Cortex of kidney (tissue), 1 donor: ENCODE results near the gene NEDD4L.
"Not testable (repeated sequence)": the region's sequence is repeated elsewhere in the genome, so short reads cannot be mapped to it uniquely, and the experiment has no call there.

Experiments
- DNase-seq: peaks from one replicate; lab custom pipeline; 2025; lab: John Stamatoyannopoulos, UW

NEDD4L gene

DNA sequence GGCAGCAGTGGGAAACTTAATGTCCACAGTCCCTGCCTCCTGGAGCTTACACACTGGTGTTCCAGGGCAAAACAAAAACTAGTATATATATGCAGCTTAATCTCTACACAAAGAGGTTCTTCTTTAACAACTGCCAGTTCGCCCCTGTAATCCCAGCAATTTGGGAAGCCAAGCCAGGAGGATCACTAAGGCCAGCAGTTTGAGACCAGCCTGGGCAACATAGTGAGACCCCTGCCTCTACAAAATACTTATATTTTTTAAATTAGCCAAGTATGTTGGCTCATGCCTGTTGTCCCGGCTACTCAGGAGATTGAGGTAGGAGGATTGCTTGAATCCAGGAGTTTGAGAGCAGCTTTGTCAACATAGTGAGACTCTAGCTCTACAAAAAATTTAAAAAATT is 17.2 kb upstream of the NEDD4L start:
- DNase-seq = no peak

DNA sequence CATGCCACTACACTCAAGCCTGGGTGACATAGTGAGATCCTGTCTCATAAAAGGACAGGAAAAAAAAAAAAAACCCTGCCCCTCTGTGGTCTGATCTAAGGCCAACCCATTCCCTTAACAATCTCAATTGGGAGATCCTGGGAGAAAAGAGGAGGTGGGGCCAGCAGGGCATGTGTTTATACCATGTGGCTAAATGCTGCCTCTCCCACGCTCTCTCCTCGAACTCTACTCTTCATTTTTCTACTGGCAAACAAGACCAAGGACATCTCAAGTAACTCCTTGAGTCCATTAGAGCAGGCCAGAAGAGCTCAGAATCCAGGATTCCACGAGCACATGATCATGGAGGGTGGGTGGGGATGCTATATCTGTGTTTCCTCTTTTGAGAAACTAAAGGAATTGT is 16.7 kb upstream of the NEDD4L start:
- no peak for DNase-seq

DNA sequence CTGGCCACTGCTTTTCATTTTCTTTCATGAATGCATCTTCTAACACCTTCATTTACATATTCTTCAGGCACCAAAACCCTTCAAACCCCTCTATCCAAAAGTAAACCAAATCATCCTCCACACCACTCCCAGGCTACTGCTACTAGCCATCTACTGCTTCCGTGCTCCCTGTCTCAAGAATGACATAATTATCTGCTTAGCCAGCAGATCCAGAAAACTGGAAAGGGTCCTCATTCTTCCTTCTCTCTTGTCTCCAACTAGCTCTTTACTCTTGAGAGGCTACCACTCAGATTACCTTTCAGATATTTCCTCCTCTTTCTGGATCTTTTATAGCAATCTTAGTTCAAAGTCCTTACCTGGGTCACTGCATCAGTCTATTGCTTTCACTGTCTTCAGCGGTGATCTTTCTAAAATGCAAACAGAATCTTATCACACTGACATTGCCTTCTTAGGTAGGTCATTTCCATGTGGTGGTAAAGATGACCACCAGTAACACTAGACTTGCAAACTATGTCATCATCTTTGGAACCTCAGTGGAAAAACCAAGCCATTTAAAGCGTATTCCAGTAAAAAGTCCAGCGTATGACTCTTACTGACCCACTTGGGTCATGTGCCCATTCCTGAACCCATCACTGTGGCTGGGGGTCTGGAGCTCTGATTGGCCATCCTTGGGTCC is 15.8 kb upstream of the NEDD4L start:
- no peak for DNase-seq

DNA sequence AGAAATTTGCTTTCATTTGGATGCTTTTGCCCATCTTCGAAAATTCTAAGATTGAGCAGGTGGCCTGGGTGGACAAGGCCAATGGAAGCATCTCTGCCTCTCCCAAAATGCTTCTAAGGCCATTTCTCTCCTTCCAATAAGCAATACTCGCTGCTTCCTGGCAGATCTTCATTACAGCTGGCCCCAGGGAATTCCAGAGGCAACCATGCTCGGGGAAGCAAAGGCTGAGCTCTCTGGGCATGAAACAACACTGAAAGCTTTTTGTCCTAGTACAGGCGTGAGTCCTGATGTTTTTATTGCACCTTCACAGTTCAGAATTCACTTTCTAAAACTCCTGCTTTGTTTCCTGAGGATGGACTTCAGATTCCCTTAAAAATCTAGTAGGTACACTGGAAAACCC is 11.8 kb upstream of the NEDD4L start:
- DNase-seq = no peak

DNA sequence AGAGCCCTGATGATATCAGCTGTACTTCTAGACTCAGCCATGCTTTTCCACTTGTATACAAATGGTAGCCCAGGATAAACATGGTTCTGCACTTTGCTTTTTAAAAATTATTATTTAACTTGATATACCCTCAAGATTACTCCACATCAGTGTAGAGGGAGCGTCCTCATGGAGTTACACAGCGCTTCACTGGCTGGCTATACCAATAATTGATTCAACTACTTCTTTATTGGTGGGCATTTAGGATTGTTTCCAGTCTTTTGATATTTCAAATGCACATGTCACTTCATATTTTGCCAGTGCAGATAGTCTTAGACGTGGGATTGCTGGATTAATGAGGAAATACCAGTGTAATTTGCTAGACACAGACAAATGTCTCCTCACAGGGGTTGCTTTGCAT is 10.8 kb upstream of the NEDD4L start:
- no peak for DNase-seq

DNA sequence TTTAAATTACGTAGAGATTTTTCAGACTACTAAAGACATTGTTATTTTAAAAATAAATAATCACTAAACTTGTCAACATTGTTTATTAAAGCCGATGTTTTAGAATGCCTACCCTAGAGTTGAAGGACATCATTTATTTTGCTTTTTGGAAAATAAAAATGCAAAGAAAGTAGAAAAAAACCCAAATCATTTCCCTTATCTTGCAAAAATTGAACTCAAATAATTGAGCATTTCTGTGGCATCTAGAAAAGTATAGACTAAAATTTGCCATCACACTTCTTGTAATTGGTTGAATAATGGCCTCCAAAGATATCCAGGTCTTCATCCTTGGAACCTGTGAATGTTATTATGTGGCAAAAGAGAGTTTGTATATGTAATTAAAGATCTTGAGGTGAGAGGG is 9.7 kb upstream of the NEDD4L start:
- DNase-seq = no peak

DNA sequence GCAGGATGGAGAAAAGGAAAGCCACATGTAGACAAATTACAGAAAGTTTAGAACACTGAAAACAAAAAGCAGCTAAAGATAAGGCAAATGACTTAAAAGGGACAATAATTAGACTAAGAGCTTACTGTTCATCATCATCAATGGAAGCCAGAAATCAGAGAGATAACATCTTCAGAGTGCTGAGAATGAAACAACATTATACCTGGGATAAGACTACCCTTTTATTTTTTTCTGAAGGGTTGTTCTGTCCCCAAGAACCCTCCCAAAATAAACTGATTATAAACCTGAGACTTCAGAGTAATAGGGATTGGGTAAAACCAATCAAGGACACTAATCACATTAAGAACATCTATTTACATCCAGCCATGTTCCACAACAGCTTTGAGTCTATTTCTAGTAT is 6.9 kb upstream of the NEDD4L start:
- no peak for DNase-seq

DNA sequence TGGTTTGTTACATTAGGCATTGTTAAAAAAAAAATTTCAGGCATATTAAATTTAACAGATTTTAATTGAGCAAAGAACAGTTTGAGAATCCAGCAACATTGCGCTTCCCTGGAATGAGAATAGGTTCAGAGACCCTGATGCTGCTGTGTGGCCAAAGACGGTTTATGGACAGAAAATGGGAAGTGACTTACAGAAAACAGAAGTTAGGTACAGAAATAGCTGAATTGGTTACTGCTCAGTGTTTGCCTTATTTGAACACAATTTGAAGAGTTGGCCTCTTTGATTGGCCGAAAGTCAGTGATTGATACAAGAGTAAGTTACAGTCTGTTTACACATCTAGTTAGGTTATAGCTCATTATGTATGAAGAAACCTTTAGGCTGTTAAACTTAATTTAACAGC is 6.0 kb upstream of the NEDD4L start:
- no peak for DNase-seq

DNA sequence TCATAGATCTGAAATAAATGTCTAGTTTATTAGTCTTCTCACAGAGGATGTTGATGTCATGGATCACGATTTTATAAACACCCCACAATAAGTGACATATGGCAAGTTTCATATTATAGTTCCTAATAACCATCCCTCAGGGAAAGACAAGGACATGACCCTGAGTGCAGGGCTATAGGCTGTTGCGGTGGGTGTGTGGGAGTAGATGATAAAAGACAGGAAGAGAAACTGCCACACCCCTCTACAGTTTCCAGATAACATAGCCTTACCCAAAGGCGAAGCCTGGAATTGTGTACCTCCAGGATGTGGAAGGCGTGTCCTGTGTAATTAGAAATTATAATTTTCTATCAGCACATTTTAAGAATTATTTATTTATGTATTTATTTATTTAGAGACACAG is 2.4 kb upstream of the NEDD4L start:
- no peak for DNase-seq

DNA sequence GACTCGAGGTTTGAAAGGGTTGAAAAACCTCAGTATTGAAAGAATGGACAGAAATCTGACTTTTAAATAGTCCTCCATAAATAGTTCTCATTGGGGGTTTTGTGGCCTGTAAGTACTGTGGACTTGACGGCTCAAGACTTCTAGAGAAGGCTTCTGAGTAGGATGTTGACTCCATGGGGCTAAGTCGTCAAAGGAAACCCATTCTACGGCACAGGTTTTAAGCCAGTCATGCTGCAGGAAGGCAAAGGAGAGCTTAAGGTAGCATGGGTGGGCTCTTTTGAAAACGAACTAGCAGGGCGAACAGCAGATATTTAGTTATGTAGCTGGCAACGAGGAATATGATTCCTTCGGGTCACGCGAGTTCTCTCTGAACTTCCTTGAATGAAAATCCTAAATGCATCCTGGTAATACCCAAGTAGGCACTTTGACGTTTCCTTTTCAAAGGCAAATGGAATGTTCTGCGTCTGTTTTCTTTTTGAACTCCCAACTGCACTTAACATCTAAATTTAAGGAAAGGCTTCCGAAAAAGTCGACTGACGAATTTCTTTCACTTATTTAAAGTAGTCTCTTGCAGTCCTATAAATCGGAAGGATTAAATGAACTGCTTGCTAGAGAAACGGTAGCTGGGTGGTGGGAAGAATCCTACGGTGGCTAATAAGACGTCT is 1.1 kb upstream of the NEDD4L start:
- no peak for DNase-seq

DNA sequence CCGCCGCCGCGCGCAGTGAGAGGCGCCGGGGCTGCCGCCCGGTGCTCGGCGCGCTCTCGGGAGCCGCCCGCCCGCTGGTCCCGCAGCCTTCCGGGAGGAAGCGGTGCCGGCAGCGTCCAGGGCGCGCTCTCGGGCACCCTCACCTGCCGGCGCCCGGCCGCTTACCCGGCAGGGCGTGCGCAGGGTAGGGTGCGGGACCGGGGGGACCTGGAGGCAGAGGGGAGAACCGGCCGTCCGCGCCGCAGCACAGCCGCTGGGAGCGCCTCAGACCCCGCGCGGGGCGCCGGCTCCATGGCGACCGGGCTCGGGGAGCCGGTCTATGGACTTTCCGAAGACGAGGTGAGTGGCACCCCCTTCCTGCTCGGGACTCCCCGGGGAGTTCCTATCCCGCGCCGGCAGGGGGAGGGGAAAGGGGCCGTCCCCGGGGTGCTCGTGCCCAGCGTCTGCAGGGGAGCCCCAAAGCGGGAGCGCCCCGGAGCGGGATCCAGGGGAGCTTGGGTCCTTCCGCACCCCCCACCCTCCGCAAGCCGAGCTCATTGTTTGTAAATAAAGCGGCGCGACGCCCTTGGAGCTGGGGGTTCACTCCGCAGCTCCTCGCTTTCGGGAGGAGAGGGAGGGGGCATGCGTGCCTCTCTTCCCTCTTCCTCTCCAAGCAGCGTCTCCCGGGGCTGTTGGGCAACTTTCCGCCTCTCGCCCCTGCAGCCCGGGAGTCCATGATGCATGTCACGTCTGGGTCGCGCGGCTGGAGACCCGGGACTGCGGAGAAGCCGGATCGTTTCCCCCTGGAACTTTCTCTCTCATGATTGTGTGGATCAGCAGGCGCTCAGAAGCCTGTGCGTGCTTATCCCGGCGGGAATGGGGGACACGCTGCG is 580 bp downstream of the NEDD4L start:
- no peak for DNase-seq

DNA sequence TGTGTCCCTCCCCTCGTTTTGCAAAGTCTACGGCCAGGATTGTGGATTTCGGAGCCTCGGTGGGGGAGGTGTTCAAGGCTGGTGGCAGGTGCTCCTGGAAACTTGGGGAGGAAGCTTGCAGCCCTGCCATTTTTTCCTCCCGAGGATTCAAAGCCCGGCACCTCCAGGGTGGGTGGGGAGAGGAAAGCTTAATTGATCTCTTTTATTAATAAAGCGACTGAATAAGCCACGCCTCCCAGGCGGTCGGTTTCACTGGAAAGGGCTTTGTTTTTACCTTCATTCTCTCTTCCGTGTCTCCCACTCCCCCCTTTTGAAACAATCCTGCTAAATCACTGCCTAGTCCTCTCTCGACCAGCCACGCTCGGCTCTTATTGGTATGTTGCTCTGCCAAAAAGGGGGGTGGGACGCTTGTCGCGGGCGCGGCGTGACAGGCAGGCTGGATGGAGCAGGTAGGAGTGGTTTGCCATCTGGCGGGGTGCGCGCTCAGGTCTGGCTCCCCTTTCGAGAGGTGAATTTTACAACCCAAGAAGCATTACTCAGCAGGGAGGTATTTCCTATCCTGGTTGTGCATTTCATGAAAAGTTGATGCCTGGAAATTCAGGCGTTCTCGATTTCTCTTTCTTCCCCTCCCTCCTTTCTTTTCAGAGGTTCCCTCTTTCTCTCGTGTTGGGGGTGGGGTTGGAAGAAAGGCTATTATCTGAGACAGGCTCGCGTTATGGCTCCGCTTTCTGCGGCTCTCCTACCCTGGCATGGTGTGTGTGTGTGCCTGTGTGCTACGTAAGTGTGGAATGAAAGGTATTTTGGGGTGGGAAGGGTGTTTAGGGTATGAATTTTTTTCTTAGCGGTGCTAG is 1.4 kb downstream of the NEDD4L start:
- DNase-seq = no peak

DNA sequence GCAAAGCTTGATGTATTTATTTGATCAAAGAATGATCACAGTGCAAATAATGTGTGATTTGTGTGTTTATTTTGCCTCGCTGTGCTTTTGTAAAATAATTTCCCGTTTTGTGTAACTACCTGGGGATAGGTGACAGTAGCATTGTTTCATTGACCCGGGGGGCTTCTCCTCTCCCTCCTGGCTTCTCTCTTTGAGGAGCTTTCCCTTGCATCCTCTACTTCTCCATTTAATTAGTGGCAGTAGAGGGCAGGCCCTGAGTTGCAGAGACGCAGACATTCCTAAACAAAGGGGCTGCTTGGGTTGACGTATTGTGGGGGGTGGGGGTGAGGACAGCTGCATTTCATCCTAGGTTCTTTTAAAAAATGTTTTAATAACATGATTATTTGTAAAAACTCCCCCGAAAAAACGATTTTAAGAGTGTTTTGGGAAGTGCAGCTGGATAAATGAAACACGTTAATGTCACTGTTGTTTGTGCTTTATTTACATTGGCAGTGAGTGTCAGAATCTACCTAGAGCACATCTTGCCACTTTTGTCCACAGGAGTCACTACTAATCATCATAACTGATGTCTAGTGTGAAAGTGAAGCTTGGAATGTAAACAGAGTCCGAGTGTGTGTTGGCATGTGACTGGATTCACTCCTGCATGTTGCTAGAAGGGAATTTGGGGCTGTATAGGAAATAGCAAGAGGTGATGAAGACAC is 2.2 kb downstream of the NEDD4L start:
- DNase-seq = no peak

DNA sequence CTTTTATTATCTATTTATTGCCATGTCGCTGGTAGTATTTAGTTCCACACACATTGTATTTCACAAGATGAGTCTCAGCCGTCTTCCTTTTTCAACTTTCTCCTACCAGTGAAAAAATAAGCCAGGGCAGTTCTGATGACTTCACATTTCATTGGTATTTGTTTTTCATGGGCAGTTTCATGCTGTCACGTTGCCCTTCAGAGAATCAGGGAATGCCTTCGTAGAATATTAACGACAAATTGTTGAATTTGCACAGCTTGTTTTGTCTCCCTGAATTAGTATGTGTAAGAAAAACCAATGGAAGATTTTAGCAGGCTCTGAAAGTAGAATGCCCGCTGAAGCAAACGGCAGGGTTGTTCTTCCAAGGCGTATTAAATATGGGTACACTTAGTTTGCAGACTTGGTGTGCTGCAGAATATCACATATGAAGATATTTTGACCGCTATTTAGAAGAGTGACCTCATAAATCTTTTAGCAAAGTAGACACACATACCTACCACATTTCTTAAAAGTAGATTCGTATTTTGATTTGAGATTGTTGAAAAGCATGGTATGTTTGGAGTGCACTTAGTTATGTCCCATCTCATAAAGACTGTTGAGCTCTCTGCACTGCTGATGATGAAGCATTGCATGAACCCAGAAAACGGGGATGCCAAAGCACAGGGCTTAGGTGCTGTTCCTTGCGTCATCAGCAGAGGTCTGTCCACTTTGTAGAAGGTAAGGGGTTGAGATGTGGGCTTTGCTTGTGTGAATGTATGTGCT is 2.9 kb downstream of the NEDD4L start:
- no peak for DNase-seq

DNA sequence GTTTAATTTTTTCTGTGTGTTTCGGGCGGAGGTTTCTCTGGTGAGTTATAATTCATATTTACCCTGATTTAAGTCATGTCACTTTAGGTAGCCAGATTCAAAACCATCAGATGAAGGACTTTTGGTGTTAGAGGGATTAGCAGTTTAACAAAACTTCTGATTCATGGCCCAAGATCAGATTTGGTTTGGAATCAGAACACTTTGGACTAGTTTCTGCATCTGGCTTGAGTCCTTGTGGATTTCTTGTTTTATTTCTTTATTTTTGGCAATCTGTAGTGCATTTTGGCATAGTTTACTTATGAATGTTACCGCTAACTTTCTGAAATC is 3.5 kb downstream of the NEDD4L start:
- no peak for DNase-seq

DNA sequence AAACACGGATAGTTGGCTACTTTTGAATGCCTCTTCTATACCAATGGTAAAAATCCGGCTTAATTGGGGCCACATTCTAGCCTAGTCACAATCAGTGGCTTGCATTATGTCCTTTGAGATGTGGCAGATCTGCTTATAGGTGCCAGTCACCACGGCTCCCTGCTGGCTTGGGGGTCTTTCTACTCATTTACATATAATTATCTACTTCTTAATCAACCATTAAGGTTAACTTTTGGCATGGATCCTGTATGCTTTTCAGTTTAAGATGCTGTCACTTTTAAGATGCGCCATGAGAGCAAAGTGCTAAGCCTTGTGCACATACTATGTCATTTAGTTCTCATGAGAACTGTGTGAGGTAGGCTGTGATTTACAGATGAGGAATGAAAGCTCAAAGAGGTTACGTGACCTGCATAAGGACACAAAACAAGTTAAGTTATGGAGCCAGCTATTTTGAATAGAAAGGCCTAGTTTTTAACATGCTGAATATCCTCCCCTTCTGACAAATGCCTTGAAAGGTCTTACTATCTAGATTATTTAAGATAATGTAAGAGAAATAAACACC is 4.1 kb downstream of the NEDD4L start:
- DNase-seq = no peak

DNA sequence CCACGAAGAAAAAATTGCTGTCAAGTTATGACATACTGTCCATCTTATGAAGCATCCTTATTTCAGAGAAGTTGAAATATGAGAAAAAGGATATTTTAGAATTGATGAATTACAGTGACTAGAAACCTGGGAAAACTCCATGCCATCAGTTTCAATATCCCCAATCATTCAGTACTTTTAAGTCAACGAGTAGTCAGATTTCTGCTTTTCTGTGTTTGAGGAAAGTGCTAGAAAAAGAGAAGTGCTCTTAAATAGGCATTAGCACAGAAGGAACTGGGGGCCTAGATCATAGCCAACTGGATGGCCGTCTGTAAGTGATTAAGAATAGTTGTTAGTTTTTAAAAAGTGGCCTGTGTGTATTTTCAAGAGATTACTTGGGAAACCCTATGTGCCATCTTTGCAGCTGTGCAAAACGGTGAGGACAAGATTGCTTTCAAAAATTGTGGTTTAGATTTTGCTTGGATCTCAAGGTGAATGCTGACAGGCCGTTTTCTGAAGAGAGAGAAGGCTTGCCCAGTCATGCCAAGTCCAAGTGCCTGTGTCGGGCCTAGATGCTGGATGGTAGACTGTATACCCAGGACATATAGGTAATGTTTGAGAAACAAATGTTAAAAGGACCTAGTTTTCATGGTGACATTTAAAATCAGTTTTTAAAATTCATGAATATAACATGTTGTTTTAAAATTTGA is 5.1 kb downstream of the NEDD4L start:
- DNase-seq = no peak

DNA sequence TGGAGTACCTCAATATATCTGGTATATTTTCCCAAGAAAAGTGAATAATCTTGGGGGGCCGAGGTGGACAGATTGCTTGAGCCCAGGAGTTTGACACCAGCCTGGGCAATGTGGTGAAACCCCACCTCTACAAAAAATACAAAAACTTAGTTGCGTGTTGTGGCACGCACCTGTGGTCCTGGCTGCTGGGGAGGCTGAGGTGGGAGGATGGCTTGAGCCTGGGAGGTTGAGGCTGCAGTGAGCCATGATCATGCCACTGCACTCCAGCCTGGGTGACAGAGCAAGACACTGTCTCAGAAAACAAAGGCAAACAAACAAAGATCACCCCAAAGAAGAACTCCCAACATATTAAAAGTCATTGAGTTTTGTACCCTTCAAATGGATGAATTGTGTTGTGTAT is 6.9 kb downstream of the NEDD4L start:
- not testable (repeated sequence) for DNase-seq

DNA sequence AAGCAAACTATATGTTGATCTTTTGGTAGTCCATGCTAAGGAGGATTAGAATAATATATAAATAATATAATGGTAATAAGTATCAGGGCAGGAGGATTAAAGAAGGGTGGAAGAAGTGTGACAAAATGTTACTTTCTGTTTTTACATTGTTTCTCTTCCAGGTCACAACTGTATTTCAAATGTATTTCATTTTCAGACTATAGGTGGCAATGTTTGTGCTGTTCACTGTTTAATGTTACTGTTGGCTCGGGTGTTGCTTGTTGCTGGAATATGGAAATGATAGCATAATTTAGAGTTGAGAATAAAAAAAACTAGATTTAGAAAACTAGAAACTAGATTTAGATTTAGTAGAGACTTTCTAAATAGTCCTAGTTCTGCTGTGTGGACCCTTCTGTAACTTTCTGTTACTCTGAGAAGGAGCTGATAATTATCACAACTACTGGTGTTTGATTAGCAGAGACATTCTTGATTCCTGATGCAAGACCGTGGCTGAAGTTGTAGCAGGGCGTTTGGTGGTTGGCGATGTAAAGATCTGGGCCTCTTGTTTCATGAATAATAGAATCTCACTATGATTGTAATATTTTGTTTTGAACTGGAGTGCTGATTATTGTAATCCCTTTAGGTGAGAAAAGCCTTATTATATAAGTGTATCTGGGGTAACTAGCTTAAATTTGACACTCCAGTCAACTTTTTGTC is 7.9 kb downstream of the NEDD4L start:
- DNase-seq = no peak
